ENCODE measurements around the gene URM1. TPM values are rescaled to one million over a fixed set of nuclear protein-coding genes. Genes with fewer than 3 reads are reported as not detected.
"Not testable (repeated sequence)": the region's sequence is repeated elsewhere in the genome, so short reads cannot be mapped to it uniquely, and the experiment has no call there.

URM1 gene
- 40.8 and 50.7 TPM in 2 replicates for total RNA-seq (2014; rRNA removed; shearing (Covaris generic))

DNA sequence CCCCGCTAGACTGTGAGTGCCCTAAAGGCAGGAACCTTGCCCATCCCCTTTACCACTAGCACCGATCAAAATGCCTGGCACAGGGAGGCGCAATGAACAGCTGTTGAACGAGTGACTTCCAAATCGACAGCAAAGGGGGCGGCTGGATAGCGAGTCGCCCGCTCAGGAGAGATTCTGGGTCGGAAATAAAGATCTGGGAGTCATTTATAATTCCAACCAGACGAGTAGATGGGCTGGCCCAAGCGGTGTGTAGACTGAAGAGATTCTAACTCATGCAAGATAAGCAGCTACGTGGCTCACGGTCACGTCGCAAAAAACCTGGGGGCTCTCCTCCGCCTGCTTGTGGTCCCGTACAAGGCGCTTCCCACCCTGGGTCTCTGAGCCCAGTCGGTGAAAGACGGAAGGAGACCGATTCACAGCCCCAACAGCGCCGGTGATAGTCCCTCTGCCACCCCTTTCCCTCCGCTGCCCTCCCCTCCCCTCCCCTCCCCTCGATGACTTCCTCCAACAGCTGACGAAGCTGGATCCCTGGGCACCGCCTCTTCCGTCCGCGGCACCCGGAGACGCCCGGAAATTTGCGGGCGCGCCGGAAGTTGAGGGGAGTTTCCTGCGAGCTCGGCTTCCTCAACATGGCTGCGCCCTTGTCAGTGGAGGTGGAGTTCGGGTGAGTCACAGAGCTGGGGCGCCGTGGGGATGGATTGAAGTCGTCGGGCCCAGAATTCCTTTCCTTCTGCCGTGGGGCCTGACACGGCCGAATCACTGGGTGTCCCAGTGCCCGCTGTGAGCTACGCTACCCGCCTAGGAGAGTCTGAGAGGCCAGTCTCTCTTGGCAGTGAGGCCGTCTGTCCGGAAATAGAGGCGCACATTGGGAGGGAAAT lies at the start of gene URM1:
URM1 (plus strand) TSS at position 623 of the 878 bp plus-strand sequence; CDS start at position 630, 7 bp downstream.
- DNase-seq (ENCODE audit: low read depth), result peak; percentile 98

DNA sequence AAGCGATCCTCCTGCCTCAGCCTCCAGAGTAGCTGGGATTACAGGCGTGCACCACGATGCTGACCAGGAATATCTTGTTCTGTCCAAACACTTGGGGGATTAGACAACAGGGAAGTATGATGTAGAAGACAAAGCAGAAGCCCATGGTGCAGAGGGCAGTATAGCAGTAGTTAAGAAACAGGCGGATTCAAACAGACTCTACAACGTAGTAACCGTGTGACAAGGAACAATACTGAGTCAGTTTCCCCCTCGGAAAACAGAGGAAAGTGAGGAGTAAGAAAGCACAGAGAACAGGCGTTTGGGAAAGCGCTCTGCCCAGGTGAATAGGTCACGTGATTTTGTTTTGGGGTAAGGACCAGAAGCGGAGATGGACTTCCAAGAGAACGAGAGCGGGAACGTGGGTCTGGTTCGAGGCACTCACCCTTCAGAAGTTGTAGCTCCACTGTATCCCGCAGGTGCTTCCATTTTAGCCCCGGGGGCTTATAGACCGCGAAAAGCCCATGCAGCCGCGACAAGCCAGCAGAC lies 49.2 kb upstream of the URM1 start:
- DNase-seq (ENCODE audit: low read depth), result no peak

DNA sequence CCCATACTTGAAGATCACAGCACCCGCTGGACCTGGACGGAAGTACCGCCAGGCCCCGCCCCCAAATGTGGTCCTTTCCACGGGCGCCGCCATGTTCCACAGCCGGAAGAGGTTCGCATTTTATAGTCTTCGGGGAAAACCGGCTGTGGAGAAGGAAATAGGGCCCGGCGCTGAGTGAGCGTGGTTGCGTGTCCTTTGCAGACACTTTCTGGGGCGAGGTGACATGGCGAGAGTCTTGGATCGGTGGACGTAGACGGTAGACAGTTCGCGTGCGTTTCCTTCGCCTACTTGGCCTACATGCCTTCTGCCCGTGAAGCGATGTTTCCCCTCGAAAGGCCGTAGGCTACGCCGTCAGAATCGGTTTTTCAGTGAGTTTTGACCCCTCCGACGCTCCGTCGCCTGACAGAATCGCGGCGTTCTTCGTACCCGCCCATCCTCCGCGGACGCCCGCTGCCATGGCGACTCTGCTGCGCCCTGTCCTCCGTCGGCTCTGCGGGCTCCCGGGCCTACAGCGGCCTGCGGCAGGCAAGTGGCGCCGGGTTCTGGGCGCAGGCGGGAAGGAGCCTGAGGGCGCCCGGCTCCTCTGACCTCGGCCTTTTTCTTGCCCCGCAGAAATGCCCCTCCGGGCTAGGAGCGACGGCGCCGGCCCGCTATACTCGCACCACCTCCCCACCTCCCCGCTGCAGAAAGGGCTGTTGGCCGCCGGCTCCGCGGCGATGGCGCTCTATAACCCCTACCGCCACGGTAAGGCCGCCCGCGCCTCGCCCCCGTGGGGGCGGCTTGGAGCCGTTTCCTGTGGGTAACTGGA lies 48.6 kb upstream of the URM1 start, which contains the start of the genes COQ4 and TRUB2:
COQ4 (plus strand) TSS at position 436 of the 808 bp plus-strand sequence; CDS start at position 456, 20 bp downstream.
TRUB2 (minus strand) TSS at position 44 of the 808 bp plus-strand sequence; CDS start at position 5, 39 bp downstream.
- peak; percentile 95 for DNase-seq (ENCODE audit: low read depth)

DNA sequence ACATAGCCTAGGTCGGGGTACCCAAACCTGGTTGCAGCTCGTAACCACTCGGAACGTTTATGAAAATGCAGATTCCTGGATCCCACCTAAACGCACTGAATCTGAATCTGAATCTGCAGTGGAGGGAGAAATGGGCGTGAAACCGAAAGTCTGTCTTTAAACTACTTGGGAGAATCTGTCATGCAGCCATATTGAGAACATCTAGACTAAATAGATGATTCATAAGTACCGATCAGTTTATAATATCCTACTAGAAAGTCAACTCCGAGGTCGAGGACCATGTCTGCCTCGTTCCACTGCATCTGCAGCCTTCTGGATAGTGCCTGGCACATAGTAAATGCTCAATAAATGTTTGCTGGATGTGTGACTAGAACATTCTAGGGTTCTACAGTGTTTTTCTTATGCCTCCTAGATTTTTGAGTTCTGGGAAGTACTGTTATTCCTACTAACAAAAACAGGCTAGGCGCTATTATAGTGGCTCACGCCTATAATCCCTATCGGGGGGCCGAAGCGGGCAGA lies 47.9 kb upstream of the URM1 start:
- DNase-seq (ENCODE audit: low read depth), result peak; percentile 45

DNA sequence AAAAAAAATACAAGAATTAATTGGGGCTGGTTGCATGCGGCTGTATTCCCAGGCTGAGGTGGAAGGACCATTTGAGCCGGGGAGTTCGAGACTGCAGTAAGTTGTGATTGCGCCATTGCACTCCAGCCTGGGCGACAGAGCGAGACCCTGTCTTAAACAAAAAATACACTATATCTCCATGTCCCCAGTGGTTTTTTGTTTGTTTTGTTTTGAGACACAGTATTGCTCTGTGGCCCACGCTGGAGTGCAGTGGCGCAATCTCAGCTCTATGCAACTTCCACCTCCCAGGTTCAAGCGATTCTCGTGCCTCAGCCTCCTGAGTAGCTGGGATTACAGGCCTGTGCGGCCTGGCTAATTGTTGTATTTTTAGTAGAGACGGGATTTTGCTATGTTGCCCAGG lies 47.4 kb upstream of the URM1 start:
- DNase-seq (ENCODE audit: low read depth), result no peak

DNA sequence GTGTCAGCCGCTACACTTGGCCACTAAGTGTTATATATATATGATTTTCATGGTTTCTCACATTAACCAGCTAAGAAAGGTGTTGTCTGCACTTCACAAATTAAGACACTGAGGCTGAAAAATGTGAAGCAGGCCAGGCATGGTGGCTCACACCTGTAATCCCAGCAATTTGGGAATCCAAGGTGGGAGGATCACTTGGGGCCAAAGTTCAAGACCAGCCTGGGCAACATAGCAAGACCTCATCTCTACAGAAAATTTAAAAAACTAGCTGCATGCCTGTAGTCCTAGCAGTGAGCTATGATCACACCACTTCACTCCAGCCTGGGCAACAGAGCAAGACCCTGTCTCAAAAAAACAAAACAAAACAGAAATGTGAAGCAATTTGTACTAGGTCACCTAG lies 46.8 kb upstream of the URM1 start:
- no peak for DNase-seq (ENCODE audit: low read depth)

DNA sequence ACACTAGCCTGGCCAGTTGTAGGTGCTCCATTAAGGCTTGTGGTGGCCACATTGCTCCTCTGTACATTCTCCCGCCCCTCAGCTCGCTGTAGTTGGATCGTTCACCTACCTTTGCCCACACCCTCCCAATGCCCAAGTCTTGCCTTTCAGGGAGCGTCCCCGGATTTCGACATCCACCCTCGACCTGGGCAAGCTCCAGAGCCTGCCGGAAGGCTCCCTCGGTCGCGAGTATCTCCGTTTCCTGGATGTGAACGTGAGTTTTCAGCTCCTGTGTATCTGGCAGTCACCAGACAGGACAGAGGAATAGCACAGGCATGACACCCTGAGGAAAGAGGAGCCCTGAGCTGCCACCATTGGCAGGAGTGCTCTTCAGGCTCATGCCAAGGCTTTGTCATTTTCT lies 45.5 kb upstream of the URM1 start:
- no peak for DNase-seq (ENCODE audit: low read depth)

DNA sequence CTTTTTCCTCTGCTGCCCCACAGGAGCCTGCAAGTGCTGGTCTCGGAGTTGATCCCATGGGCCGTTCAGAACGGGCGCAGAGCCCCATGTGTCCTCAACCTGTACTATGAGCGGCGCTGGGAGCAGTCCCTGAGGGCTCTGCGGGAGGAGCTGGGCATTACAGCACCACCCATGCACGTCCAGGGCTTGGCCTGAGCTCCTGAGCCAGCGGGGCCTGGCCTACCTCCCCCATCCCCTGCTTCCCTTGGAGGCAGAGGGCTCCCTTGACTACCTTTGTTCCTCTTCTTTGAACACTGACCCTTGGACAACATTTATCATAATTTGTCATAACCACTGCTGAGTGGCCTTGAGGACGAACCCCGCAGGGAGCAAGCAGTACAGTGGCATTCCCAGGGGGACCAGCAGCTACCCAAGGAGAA lies 37.7 kb upstream of the URM1 start:
- no peak for DNase-seq (ENCODE audit: low read depth)

DNA sequence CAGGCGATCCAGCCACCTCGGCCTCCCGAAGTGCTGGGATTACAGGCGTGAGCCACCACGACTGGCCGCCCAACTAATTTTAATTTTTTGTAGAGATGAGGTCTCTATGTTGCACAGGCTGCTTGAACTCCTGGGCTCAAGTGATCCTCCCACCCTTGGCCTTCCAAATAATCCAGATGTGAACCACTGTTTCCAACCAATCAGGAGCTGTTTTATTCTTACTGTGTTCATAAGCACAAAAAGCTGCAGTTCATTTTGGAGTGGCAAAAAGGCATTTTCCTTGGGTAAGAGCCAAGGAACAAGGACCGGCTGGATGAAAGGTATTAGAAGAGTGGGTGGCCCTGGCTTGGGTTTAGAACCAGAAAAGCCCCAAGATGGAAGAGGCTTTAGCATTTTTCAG lies 36.0 kb upstream of the URM1 start:
- DNase-seq (ENCODE audit: low read depth), result no peak

DNA sequence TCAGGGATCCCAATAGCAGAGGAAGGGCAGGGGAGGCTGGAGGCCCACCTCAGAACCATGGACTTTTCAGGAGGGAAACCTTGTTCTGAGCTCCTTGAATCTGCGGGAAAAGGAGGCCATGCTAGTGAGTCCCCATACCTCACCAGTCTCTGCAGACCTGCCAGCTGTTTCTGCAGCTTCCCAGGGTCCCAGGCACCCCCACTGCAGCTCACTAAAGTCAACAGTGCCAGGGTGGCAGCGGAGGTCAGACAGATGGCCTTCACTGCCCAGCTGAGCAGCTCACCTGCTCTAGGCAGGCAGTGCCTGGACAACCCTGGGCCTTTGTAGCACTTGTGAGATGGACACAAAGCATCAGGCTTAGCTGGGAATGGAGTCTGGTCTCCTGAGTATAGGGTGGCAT lies 35.3 kb upstream of the URM1 start:
- no peak for DNase-seq (ENCODE audit: low read depth)

DNA sequence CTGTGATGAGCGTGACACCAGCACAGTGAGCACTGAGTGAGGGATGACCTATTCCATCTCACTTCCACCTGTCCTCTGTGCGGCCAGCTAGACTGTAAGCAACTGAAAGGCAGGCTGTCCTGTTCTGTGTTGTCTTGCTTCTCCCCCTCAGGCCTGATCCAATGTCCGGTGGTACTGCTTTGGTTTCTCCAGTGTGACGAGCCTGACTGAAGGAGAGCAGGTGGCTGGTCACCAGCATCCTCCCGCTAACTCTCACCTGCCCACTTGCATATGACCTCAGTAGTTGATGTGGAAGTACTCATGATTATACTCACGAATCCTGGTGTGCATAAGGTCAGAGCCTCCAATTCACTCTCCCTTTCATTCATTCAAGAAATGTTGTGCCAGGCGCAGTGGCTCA lies 33.2 kb upstream of the URM1 start:
- no peak for DNase-seq (ENCODE audit: low read depth)

DNA sequence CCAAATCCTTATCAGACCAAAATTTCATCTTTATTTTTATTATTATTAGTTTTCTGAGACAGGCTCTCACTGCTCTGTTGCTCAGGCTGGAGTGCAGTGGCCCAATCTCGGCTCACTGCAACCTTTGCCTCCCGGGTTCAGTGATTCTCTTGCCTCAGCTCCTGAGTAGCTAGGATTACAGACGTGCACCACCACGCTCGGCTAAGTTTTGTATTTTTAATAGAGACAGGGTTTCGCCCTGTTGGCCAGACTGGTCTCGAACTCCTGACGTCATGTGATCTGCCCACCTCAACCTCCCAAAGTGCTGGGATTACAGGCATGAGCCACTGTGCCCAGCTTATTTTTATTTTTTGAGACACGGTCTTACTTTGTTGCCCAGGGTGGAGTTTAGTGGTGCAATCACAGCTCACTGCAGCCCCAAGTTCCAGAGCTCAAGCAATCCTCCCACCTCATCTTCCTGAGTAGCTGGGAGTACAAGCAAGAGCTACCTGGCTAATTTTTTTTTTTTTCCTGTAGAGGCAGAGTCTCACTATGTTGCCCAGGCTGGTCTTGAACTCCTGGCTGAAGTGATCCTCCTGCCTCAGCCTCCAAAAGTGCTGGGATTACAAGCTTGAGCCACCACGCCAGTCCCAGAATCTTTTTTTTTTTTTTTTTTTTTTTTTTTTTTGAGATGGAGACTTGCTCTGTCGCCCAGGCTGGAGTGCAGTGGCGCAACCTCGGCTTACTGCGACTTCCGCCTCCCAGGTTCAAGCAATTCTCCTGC lies 32.1 kb upstream of the URM1 start:
- DNase-seq (ENCODE audit: low read depth), result not testable (repeated sequence)

DNA sequence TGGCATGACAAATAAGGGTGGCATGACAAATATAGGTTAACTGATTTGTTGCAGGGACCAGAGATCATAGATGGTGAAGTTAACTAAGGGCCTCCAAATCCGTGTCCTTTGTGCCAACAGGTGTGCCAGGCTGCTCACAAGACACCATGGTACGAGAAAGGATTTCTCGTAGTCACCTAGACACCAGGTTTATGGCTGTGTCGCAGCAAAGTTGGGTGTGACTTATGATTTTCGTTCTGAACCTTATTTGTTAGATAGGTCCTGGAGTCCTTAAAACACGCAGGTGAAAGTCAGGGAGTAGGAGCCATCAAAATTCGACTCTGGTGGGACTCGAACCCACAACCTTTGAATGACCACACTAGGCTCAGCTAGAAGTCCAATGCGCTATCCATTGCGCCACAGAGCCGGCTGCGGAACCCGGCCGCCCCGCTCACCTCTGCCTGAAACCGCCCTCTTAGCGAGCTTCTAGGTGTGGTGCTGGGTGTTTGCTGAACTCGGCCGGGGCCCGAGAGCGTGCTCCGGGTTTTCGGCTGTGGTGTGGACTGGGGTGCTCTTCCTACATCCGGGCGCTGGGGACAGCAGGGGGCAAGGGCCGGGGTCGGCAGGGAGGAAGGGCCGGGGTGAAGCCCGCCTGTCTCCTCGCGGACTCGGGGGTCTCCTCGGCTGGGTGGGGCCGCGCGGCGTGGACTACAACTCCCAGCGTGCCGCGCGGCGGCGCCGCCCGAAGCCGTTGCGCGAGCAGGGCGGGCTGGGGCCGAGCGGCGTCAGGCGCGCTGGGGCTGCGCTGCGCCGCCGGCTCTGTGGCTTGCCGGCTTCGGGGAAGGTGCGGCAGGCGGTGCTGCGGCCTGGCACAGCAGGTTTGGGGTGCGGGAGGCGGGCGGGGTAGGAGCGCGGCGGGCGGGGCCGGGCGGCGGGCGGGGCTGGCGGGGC lies 31.1 kb upstream of the URM1 start, which contains the start of gene SLC27A4:
SLC27A4 (plus strand) TSS at position 767 of the 930 bp plus-strand sequence. CDS start 2,606 bp downstream, outside the sequence.
- DNase-seq (ENCODE audit: low read depth), result peak; percentile 81

DNA sequence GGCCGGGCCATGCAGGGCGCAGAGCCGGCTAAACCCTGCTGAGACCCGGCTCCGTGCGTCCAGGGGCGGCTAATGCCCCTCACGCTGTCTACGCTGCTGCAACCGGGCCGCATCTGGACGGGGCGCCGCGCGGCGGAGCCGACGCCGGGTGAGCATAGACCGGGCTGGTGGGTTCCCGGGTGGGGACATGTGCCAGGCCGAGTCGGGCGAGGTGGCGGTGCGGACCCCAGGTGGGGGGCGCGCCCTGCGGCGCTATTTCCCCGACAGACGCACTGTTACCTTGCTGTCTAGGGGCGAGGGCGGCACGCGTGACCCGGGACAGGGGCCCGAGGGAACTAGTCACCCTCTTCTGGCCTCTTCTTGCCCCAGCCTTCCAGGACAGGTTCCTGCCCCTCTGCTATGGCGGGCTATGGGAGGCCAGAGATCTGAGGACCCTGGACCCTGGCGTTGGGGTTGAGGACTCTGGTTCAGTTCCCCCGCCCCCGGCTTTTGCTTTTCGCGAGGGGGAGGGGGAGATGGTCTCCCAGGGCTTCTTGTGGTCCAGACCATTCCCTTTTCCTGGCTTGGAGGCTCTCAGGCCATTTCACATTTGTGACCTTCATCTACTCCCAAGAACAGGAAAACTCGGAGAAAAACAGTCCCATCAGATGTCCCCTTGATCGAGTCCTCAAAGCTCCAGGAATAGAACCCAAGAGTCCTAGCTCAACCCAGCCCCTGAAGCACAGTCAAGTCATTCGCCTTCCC lies 30.3 kb upstream of the URM1 start:
- peak; percentile 26 for DNase-seq (ENCODE audit: low read depth)

DNA sequence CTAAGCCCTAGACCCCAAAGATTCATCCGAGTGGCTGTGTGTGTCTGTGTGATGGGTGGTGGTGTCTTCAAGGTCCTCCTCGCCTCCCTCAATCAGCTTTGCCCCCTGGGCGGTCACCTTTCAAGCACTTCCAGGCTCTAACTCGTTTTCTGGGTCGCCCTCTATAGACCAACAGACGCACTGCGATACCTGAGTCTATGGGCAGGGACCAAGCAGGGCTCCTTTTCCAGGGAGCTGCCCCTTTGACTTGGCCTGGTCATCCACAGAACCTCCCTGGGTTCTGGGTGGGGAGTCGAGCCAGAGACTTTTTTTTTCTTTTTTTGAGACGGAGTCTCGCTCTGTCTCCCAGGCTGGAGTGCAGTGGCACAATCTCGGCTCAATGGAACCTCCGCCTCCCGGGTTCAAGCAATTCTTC lies 29.7 kb upstream of the URM1 start:
- DNase-seq (ENCODE audit: low read depth), result peak; percentile 82

DNA sequence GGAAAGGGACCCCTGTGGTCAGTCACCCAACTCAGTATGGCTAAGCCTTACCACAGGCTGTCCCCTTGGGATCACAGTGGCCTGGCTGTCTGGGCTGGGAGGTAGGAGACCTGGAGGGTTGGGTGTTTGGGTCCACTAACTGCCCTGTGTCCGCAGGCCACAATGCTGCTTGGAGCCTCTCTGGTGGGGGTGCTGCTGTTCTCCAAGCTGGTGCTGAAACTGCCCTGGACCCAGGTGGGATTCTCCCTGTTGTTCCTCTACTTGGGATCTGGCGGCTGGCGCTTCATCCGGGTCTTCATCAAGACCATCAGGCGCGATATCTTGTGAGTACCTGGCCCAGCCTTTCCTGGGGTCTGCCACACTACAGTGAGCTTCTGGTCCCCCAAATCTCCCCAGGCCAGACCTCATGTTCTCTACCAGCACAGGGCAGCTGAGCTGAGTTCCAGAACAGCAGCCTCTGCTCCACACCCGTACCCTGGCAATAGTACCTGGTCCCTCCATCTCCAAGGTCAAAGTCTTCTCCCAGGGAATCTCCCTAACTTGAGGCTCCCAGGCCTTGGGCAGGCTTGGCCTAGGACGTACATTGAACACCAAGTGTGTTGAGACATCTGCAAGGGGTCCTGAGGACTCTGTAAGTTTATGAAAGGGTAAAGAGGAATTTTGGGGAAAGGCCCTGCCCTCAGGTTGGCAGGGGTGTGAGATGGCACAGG lies 28.0 kb upstream of the URM1 start:
- DNase-seq (ENCODE audit: low read depth), result no peak

DNA sequence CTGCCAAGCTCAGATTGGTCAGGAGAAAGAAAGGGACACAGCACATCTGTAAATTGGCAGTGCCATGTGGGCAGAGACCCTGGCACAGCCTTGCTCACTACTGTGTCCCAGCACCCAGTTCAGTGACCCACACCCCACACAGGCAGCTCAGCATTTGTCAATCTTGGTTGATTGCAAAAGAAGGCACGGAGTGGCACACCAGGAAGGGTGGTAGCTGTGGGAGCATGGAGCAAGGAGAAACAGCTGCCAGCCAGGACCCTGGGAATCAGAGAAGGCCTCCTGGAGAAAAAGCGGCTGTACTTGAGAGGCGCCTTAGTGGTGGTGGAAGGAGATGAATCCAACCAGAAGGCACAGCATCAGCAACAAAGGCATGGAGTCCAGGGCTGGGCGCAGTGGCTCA lies 27.3 kb upstream of the URM1 start:
- DNase-seq (ENCODE audit: low read depth), result no peak

DNA sequence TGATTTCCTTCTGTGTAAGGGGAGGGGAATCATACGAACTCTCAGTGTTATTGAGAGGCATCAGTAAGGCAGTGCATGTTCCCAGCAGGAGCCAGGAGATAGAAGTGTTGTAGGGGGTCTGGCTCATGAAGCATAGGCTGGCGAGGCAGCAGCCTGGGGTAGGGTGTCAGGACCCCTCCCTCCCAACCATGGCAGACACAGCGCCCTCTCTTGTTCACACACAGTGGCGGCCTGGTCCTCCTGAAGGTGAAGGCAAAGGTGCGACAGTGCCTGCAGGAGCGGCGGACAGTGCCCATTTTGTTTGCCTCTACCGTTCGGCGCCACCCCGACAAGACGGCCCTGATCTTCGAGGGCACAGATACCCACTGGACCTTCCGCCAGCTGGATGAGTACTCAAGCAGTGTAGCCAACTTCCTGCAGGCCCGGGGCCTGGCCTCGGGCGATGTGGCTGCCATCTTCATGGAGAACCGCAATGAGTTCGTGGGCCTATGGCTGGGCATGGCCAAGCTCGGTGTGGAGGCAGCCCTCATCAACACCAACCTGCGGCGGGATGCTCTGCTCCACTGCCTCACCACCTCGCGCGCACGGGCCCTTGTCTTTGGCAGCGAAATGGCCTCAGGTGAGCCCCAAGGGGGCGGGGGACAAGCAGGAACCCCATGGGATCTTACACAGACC lies 26.1 kb upstream of the URM1 start:
- no peak for DNase-seq (ENCODE audit: low read depth)
